Colon (tissue), 2 donors: ENCODE measurements around the gene PAF1.
"Not testable (repeated sequence)": the region's sequence is repeated elsewhere in the genome, so short reads cannot be mapped to it uniquely, and the experiment has no call there.

Source experiments
- FAIRE-seq: peaks from 2 replicates; lab custom pipeline; 2012; peaks lifted over from hg19 to GRCh38; lab: Jason Lieb, UNC
- donor health status: control.
- donor health status: control.

PAF1 gene

DNA sequence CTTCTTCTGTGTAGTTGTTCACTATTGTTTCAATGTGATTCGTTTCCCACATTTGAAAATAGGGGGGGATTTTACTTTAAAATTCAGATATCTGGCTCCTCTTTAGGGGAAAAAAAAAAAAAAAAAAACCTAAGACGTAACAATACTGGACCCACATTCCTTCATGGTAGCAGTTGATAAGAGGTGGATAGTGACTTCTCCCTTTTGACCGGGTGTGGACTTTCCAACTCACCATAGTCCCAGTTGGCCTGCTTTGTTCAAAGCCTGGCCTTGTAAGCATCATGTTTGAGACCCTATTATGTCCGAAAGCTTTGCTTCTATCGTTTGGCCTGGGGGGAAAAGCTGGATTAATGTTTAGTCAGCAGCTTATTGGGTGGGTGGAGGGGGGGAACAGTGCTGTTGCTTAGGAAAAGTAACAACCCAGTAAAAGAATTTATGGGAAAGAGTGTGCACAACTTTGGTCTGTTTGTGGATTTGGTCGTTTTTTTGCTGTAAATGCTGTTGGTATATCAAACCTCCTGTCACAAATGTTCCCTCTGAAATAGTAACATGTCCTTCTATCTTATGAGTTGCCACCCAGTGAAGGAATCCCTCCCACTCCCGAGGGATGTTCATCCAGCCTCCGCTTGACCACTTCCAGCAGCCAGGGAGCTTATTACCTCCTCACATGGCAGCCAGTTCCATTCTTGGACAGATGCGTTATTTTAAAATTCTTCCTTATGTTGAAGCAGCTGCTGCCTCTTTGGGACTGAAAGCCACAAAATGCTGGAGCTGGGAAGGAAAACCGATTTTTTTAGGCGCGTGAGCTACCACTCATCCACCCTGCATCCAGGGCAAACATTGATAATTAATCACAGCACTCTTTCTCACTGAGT lies 38.3 kb downstream of the PAF1 start:
- no peak for FAIRE-seq

GRCh38 chr19:39351537-39352064 lies 39.3 kb downstream of the PAF1 start:
- no peak for FAIRE-seq

- FAIRE-seq = no peak
Measured at GRCh38 chr19:39350156-39350555, 40.8 kb downstream of the PAF1 start.

GRCh38 chr19:39349326-39349725 lies 41.6 kb downstream of the PAF1 start:
- no peak for FAIRE-seq

- FAIRE-seq = no peak
Measured at GRCh38 chr19:39347332-39348164, 43.4 kb downstream of the PAF1 start.

DNA sequence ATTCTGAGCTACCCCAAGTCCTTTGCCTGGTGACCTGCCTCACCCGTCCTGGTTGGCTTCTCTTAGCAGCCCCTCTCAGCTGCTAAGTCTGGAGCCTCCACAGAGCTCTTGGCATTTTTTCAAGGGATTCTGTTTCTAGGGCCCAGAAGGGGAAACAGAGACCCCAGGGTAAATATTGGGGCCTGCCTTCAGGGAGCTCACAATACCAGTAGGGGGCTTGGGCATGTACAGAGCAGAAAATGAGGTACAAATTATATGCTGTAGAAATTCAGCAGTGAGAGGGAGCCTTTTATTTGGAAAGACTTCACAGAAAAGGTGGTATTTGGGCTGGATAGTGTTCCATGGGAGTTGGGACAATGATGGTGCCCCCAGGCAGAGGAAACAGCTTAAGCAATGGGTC lies 45.0 kb downstream of the PAF1 start:
- no peak for FAIRE-seq

GRCh38 chr19:39342647-39343305 lies 48.1 kb downstream of the PAF1 start:
- FAIRE-seq = no peak

DNA sequence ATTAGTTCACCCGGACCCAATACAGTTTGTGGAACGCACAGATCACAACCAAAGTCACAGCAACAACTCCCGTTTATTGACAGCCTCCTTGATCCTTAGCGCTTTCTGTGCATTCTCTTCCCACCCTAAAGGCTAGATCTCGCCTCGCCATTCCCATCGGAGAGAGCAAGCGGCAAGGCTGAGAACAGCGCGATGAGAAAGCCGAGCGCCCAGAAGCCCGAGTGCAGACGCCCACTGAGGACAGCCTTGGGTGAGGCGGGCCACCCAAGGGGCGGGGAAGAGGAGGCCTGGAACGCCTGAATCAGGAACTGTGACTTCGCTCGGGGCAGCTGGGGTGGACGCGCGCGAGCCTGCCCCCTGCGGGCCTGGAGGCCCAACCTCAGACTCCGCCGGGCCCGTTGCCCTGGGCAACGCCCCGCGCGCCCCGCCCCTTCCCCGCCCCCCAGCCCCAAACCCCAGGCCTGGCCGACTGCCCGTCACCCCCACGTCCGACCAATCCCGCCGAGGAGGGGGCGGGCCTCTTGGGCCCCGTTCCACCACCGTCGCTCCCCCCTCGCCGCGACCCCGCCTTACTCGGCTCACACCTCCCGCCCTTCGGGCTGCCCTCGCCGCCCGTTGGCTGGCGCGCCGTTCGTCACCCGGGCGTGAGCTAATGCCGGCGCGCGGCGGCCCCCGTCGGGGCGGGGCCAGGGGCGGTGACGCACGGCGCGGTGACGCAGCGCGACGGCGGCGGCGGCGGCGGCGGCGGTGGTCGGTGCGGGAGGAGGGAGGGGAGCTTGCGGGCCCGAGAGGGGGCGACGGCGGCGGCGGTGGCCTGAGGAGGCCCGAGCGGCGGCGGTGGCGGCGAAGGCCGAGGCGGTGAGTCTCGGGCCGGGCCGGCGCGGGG lies 48.9 kb downstream of the PAF1 start, which contains the start of gene SAMD4B:
Gene SAMD4B (plus strand): TSS at position 703 of the 886 bp plus-strand sequence. CDS start 14,473 bp downstream, outside the sequence.
- FAIRE-seq = no peak

GRCh38 chr19:39341129-39341718 lies 49.7 kb downstream of the PAF1 start:
- FAIRE-seq = no peak

GRCh38 chr19:39340156-39340555 lies 50.8 kb downstream of the PAF1 start:
- not testable (repeated sequence) for FAIRE-seq

DNA sequence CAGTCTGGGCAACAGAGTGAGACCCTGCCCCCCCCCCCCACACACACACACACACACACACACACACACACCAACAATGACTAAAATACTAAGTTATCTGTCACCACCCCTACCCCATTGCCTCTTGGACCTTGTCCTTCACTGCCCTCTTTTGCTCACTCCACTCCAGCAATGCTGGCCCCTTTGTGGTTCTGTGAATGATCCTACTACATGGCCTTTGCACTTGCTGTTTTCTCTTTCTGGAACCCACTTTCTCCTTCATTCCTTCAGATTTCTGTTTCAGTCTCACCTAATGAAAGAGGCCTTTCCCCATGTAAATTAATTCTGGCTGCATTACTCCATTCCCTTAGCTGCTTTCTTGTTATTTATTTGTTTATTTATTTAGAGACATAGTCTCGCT lies 51.2 kb downstream of the PAF1 start:
- no peak for FAIRE-seq

- FAIRE-seq = no peak
Measured at GRCh38 chr19:39336483-39336882, 54.4 kb downstream of the PAF1 start.
